ENCODE results near the gene DHRS7B. TPM values are rescaled to one million over a fixed set of nuclear protein-coding genes. Genes with fewer than 3 reads are reported as not detected.

DHRS7B gene
- polyA plus RNA-seq, 1 donor from 2014 or later, result 35.8 TPM

DNA sequence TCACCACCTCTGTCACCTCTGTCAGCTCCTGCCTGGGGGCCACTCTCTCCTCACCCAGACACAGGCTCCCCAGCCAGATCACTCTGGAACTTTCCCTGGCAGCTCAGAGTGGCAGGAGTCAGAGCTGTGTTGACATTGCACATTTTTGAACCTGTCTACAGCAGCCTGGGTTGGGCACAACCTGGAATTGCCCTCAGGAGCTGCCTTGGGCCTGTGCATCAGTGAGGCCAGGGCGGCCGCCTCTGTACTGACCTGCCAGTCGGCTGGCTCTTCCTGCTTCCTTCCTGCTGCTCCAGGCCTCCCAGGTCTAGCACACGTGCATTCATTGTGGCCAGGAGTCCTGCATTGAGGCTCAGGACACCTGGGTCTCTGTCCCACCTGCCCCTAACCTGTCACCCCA is 101.3 kb downstream of the DHRS7B start:
- no peaks in the 10 kb centered on the region for H3K9me2 ChIP-seq (ENCODE audit: insufficient read depth, low read length)
- H3K36me3 ChIP-seq (ENCODE audit: insufficient read depth, low read length), result no peaks in the 10 kb centered on the region
- H2AFZ ChIP-seq (ENCODE audit: low read depth, low read length), result no peak overlapping the region
- no peaks in the 10 kb centered on the region for H3F3A ChIP-seq (ENCODE audit: insufficient read depth, low read length, poor library complexity, severe bottlenecking)
- no peaks in the 10 kb centered on the region for H3K27me3 ChIP-seq (ENCODE audit: insufficient read depth, low read depth, low read length)
- H3K4me2 ChIP-seq (ENCODE audit: low read length), result no peak overlapping the region
- H3K79me2 ChIP-seq (replicated peaks; ENCODE audit: insufficient read depth, low read length), result no peaks in the 10 kb centered on the region
- no peak overlapping the region for H3K9ac ChIP-seq (ENCODE audit: low read length)
- H3K27ac ChIP-seq (ENCODE audit: low read length), result no peak overlapping the region
- H3K4me3 ChIP-seq (ENCODE audit: low read length), result no peak overlapping the region
- no peak for TF ChIP-seq MXI1 (conservative IDR thresholded peaks at IDR 0.05; ENCODE audit: poor library complexity, severe bottlenecking)
- TF ChIP-seq, protein P1, sequence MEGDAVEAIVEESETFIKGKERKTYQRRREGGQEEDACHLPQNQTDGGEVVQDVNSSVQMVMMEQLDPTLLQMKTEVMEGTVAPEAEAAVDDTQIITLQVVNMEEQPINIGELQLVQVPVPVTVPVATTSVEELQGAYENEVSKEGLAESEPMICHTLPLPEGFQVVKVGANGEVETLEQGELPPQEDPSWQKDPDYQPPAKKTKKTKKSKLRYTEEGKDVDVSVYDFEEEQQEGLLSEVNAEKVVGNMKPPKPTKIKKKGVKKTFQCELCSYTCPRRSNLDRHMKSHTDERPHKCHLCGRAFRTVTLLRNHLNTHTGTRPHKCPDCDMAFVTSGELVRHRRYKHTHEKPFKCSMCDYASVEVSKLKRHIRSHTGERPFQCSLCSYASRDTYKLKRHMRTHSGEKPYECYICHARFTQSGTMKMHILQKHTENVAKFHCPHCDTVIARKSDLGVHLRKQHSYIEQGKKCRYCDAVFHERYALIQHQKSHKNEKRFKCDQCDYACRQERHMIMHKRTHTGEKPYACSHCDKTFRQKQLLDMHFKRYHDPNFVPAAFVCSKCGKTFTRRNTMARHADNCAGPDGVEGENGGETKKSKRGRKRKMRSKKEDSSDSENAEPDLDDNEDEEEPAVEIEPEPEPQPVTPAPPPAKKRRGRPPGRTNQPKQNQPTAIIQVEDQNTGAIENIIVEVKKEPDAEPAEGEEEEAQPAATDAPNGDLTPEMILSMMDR (IDR thresholded peaks at IDR 0.05; ENCODE audit: poor library complexity, severe bottlenecking), result no peak
- TF ChIP-seq TAF1 (IDR thresholded peaks at IDR 0.05; ENCODE audit: low read depth), result no peak
- no peak for TF ChIP-seq RAD21 (conservative IDR thresholded peaks at IDR 0.05)
- TF ChIP-seq SMC3 (conservative IDR thresholded peaks at IDR 0.05; ENCODE audit: poor library complexity), result no peak
- no peak for TF ChIP-seq REST (IDR thresholded peaks at IDR 0.05; ENCODE audit: borderline replicate concordance)
- no peaks in the 10 kb centered on the region for H4K20me1 ChIP-seq (ENCODE audit: insufficient read depth)
- no peaks in the 10 kb centered on the region for H3K9me3 ChIP-seq (ENCODE audit: low read length)

- no peak overlapping the region for H3K27ac ChIP-seq (ENCODE audit: low read length)
- H4K20me1 ChIP-seq (ENCODE audit: insufficient read depth), result no peaks in the 10 kb centered on the region
- no peak overlapping the region for H3K4me2 ChIP-seq (ENCODE audit: low read length)
- no peaks in the 10 kb centered on the region for H3F3A ChIP-seq (ENCODE audit: insufficient read depth, low read length, poor library complexity, severe bottlenecking)
- H3K36me3 ChIP-seq (ENCODE audit: insufficient read depth, low read length), result no peaks in the 10 kb centered on the region
- H3K9me2 ChIP-seq (ENCODE audit: insufficient read depth, low read length), result no peaks in the 10 kb centered on the region
- no peak overlapping the region for H3K9ac ChIP-seq (ENCODE audit: low read length)
- H3K27me3 ChIP-seq (ENCODE audit: insufficient read depth, low read depth, low read length), result no peaks in the 10 kb centered on the region
- no peak overlapping the region for H2AFZ ChIP-seq (ENCODE audit: low read depth, low read length)
- no peak overlapping the region for H3K4me3 ChIP-seq (ENCODE audit: low read length)
- TF ChIP-seq REST (IDR thresholded peaks at IDR 0.05; ENCODE audit: borderline replicate concordance) (no peak), EZH2 (IDR thresholded peaks at IDR 0.05; ENCODE audit: borderline replicate concordance, insufficient read depth, low read length, poor library complexity, severe bottlenecking) (no peak), TAF1 (IDR thresholded peaks at IDR 0.05; ENCODE audit: low read depth) (no peak), SMC3 (conservative IDR thresholded peaks at IDR 0.05; ENCODE audit: poor library complexity) (no peak), RAD21 (conservative IDR thresholded peaks at IDR 0.05) (no peak), MXI1 (conservative IDR thresholded peaks at IDR 0.05; ENCODE audit: poor library complexity, severe bottlenecking) (no peak)
- TF ChIP-seq, protein P1 (IDR thresholded peaks at IDR 0.05; ENCODE audit: poor library complexity, severe bottlenecking), result no peak
- no peaks in the 10 kb centered on the region for H3K9me3 ChIP-seq (ENCODE audit: low read length)
- no peaks in the 10 kb centered on the region for H3K79me2 ChIP-seq (replicated peaks; ENCODE audit: insufficient read depth, low read length)
These were observed 102.1 kb downstream of the DHRS7B start for GRCh38 chr17:21228845-21229244.
